K562 (cell line): Measurements from ENCODE around the gene SEMA6B. TPM values are rescaled to one million over a fixed set of nuclear protein-coding genes. Genes with fewer than 3 reads are reported as not detected.

Experiments
- CCNT2 ChIP-seq: IDR thresholded peaks from 2 replicates; pipeline ENCODE4 v1.6.1; 2011; ENCODE audit warnings: borderline replicate concordance, low read depth, mild to moderate bottlenecking, moderate library complexity, mixed read lengths, low read length; ENCODE audit not compliant: insufficient read length; ENCODE audit errors: extremely low read depth
- E2F8 ChIP-seq: fragments of 450-650 bp; IDR thresholded peaks from 2 replicates; pipeline ENCODE4 v1.7.1; 2018; ENCODE audit warnings: mild to moderate bottlenecking, low read depth; ENCODE audit not compliant: partially characterized antibody
- ETV6 ChIP-seq, 3 experiments: fragments of 150-350 bp in 1 of 3; sonication (generic) in 1 of 3; formaldehyde crosslinking in 1 of 3; IDR thresholded peaks; 2 replicates each; pipeline versions ENCODE4 v1.6.1 to v1.8.0; 2014 to 2022; ENCODE audit warnings: borderline replicate concordance in 2 of 3, low read depth in 2 of 3, antibody characterized with exemption in 1 of 3, low read length in 1 of 3, mild to moderate bottlenecking in 1 of 3, missing genetic modification reagents in 1 of 3
- MLX ChIP-seq, 2 experiments: fragments of 450-650 bp in 1 of 2; sonication (generic) in 1 of 2; formaldehyde crosslinking; conservative IDR thresholded peaks; 2 replicates each; pipeline versions ENCODE4 v1.4.0 to v1.8.1; 2020 to 2022; ENCODE audit warnings: mild to moderate bottlenecking in 1 of 2, missing genetic modification reagents in 1 of 2
- NR4A1 ChIP-seq, 2 experiments: fragments of 250-450 bp in 1 of 2; fragments of 450-650 bp in 1 of 2; sonication (Bioruptor Pico) in 1 of 2; IDR thresholded peaks; 2 replicates each; pipeline versions ENCODE4 v1.4.0 to v1.6.1; 2016 to 2020; ENCODE audit warnings: mild to moderate bottlenecking in 2 of 2, missing compliant biosample characterization in 1 of 2, missing genetic modification characterization in 1 of 2, moderate library complexity in 1 of 2
- PPARD ChIP-seq: fragments of 250-450 bp; sonication (Bioruptor Pico); IDR thresholded peaks from 2 replicates; pipeline ENCODE4 v1.8.0; 2022; ENCODE audit warnings: inconsistent platforms, mild to moderate bottlenecking, moderate library complexity
- SRSF3 ChIP-seq: fragments of 200-400 bp; formaldehyde crosslinking; IDR thresholded peaks from 2 replicates; pipeline ENCODE4 v1.6.1; 2016; ENCODE audit warnings: mild to moderate bottlenecking, low read length, moderate library complexity; ENCODE audit not compliant: insufficient read depth
- ZNF436 ChIP-seq: fragments of 250-450, 450-650 bp; sonication (Bioruptor Pico); formaldehyde crosslinking; IDR thresholded peaks from 2 replicates; pipeline ENCODE4 v1.7.0; 2020; ENCODE audit warnings: mild to moderate bottlenecking
- polyA plus RNA-seq, 8 experiments: library from polyadenylated mRNA; depleted of rRNA in 4 of 8; stranded (reverse) in 5 of 8; unstranded in 3 of 8; fragments of >200 nt; fragmentation: Nextera tagmentation in 2 of 8; fragmentation: Illumina TruSeq in 1 of 8; extraction: Ambion mirVana in 2 of 8; extraction: Trizol in 1 of 8; gene quantifications; 2 replicates each; pipeline versions ENCODE4 v1.2.1 to v1.2.3, GENCODE V29; 2011 to 2014; ENCODE audit warnings: inconsistent platforms in 1 of 8, missing spikeins in 1 of 8
- total RNA-seq, 7 experiments: library from RNA; depleted of rRNA in 6 of 7; stranded (reverse); fragments of >200 nt in 6 of 7; fragmentation: Illumina TruSeq in 2 of 7; extraction: Trizol in 2 of 7; gene quantifications; 2 replicates each; pipeline versions ENCODE4 v1.2.1 to v1.2.3, GENCODE V29; 2011 to 2021; ENCODE audit warnings: low replicate concordance in 1 of 7
- TF ChIP-seq, protein P1 (sequence below): fragments of 250-450 bp; sonication (Bioruptor Pico); IDR thresholded peaks from 2 replicates; pipeline ENCODE4 v1.5.0; 2020; ENCODE audit warnings: mild to moderate bottlenecking
- TF ChIP-seq, protein P2 (sequence below): sonication (generic); formaldehyde crosslinking; IDR thresholded peaks from 2 replicates; pipeline ENCODE4 v1.4.0; 2020; ENCODE audit warnings: mild to moderate bottlenecking, missing genetic modification reagents
- TF ChIP-seq, protein P3 (sequence below): fragments of 150-350 bp; conservative IDR thresholded peaks from 2 replicates; pipeline ENCODE4 v1.6.1; 2014; ENCODE audit warnings: low read length

SEMA6B gene
- total and polyA plus RNA-seq, 9 of the 15 experiments (the other 6 are each of a cell fraction or from before 2014, with no cell fraction given): 0.65 to 4.6 (median 2.5) TPM; not detected in 2

DNA sequence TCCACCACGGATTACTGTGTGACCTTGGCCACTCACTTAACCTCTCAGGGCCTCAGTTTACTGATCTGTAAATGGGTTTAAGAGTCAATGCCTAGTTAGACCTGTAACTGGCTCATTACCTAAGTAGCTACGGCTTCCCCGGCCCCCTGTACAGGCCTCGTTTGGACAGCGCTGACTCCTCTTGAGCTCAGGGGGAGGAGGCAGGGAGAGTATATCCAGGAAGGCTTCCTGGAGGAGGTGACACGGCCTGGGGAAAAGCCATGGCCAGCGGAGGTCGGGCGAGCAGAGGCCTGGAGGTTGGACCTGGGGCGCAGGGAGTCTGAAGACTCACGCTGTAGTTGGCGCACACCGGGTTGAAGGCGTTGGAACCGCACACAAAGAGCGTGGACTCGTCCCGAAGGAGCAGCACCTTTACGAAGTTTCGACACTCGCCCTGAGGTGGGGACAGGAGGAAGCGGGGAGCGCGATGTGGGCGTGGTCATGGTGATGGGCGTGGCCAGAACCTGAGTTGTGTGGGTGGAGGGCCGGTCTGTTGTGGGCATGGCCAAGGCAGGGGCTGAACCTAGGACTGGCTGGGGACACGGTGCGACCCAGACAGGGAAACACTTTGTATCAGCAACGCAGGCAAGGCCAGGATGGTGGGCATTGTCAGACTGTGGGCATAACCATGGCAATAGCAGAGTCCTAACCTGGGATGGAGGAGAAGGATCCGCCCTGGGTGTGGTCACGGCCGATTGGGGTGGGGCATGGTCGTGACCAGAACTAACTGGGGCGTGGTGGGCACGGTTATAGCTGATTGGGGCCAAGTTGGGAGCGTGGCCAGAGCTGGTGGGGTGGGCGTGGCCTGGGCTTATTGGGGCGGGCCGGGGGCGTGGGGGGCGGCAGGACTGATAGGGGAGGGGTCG, 3.6 kb downstream of the SEMA6B start (continued):
- TF ChIP-seq ETV6 (IDR thresholded peaks at IDR 0.05; ENCODE audit: borderline replicate concordance in 1 of 2, low read depth in 2 of 2, low read length in 1 of 2): no peak
- TF ChIP-seq ETV6 (CRISPR knock-in tag; IDR thresholded peaks at IDR 0.05; ENCODE audit: borderline replicate concordance): no peak
- no peak for TF ChIP-seq NR4A1 (CRISPR knock-in tag; IDR thresholded peaks at IDR 0.05)
- peak; percentile 32; the same call in 1 of the 2 replicates for TF ChIP-seq NR4A1 (tag; IDR thresholded peaks at IDR 0.05)
- TF ChIP-seq, protein P1, sequence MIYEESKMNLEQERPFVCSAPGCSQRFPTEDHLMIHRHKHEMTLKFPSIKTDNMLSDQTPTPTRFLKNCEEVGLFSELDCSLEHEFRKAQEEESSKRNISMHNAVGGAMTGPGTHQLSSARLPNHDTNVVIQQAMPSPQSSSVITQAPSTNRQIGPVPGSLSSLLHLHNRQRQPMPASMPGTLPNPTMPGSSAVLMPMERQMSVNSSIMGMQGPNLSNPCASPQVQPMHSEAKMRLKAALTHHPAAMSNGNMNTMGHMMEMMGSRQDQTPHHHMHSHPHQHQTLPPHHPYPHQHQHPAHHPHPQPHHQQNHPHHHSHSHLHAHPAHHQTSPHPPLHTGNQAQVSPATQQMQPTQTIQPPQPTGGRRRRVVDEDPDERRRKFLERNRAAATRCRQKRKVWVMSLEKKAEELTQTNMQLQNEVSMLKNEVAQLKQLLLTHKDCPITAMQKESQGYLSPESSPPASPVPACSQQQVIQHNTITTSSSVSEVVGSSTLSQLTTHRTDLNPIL (CRISPR knock-in tag): no peak
- peak; percentile 13 for TF ChIP-seq CCNT2
- TF ChIP-seq PPARD: no peak
- no peak for TF ChIP-seq E2F8
- TF ChIP-seq, protein P2, sequence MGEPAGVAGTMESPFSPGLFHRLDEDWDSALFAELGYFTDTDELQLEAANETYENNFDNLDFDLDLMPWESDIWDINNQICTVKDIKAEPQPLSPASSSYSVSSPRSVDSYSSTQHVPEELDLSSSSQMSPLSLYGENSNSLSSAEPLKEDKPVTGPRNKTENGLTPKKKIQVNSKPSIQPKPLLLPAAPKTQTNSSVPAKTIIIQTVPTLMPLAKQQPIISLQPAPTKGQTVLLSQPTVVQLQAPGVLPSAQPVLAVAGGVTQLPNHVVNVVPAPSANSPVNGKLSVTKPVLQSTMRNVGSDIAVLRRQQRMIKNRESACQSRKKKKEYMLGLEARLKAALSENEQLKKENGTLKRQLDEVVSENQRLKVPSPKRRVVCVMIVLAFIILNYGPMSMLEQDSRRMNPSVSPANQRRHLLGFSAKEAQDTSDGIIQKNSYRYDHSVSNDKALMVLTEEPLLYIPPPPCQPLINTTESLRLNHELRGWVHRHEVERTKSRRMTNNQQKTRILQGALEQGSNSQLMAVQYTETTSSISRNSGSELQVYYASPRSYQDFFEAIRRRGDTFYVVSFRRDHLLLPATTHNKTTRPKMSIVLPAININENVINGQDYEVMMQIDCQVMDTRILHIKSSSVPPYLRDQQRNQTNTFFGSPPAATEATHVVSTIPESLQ (CRISPR knock-in tag): no peak
- TF ChIP-seq, protein P3, sequence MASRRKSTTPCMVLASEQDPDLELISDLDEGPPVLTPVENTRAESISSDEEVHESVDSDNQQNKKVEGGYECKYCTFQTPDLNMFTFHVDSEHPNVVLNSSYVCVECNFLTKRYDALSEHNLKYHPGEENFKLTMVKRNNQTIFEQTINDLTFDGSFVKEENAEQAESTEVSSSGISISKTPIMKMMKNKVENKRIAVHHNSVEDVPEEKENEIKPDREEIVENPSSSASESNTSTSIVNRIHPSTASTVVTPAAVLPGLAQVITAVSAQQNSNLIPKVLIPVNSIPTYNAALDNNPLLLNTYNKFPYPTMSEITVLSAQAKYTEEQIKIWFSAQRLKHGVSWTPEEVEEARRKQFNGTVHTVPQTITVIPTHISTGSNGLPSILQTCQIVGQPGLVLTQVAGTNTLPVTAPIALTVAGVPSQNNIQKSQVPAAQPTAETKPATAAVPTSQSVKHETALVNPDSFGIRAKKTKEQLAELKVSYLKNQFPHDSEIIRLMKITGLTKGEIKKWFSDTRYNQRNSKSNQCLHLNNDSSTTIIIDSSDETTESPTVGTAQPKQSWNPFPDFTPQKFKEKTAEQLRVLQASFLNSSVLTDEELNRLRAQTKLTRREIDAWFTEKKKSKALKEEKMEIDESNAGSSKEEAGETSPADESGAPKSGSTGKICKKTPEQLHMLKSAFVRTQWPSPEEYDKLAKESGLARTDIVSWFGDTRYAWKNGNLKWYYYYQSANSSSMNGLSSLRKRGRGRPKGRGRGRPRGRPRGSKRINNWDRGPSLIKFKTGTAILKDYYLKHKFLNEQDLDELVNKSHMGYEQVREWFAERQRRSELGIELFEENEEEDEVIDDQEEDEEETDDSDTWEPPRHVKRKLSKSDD: no peak
- no peak for TF ChIP-seq SRSF3
- peak; percentile 100 for TF ChIP-seq ZNF436 (CRISPR knock-in tag)
- no peak for TF ChIP-seq MLX (CRISPR knock-in tag; conservative IDR thresholded peaks at IDR 0.05)
